HUES48 (cell line): ENCODE measurements around the gene ZNF445.
"Not testable (repeated sequence)": the region's sequence is repeated elsewhere in the genome, so short reads cannot be mapped to it uniquely, and the experiment has no call there.

Source experiments
- H3K27ac ChIP-seq: one replicate; pipeline ENCODE4 v1.7.0; 2013; ENCODE audit warnings: low read depth, low read length, inconsistent platforms
- H3K27me3 ChIP-seq: 2 replicates; pipeline ENCODE4 v1.6.1; 2013; ENCODE audit warnings: mild to moderate bottlenecking, low read length; ENCODE audit not compliant: control insufficient read depth, insufficient read depth
- H3K36me3 ChIP-seq: 2 replicates; pipeline ENCODE4 v1.6.1; 2013; ENCODE audit warnings: low read length; ENCODE audit not compliant: control insufficient read depth, insufficient read depth
- H3K4me1 ChIP-seq: 2 replicates; pipeline ENCODE4 v1.6.1; 2013; ENCODE audit warnings: mild to moderate bottlenecking, low read length; ENCODE audit not compliant: control insufficient read depth, insufficient read depth
- H3K4me3 ChIP-seq: 2 replicates; pipeline ENCODE4 v1.5.1; 2013; ENCODE audit warnings: mild to moderate bottlenecking, low read depth, low read length
- H3K9ac ChIP-seq: 2 replicates; pipeline ENCODE4 v1.6.1; 2013; ENCODE audit warnings: mild to moderate bottlenecking, low read depth, low read length, moderate library complexity
- H3K9me3 ChIP-seq: 2 replicates; pipeline ENCODE4 v1.6.1; 2013; ENCODE audit warnings: low read length; ENCODE audit not compliant: control insufficient read depth, insufficient read depth

The ZNF445 gene

DNA sequence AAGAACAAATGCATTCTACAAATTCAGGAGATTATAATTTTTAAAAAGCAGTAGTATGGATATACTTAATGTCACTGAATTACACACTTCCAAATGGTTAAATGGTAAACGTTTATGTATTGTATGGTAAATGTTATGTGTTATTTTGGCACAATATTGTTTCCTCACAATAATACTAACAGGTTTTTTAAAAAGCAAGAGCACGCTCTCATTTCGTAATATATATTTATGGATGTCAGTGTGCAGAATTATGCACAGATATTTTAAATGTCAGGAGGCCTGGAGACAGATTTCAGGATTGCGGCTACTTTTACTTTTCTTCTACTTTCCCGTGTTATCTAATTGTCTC is 533 bp downstream of the ZNF445 start:
- H3K4me3 ChIP-seq: peak overlapping the region; percentile 90
- peaks cover 31% of the 10 kb centered on the region for H3K4me1 ChIP-seq
- no peaks in the 10 kb centered on the region for H3K9me3 ChIP-seq
- no peak overlapping the region for H3K27ac ChIP-seq
- no peaks in the 10 kb centered on the region for H3K27me3 ChIP-seq
- no peaks in the 10 kb centered on the region for H3K36me3 ChIP-seq
- H3K9ac ChIP-seq: peak overlapping the region; percentile 52

GRCh38 chr3:44476181-44476611 is 1.3 kb downstream of the ZNF445 start:
- H3K27ac ChIP-seq: no peak overlapping the region
- H3K36me3 ChIP-seq: no peaks in the 10 kb centered on the region
- H3K4me1 ChIP-seq: peaks cover 31% of the 10 kb centered on the region
- H3K9me3 ChIP-seq: no peaks in the 10 kb centered on the region
- peak overlapping the region; percentile 23; the same call in 1 of the 2 replicates for H3K9ac ChIP-seq
- H3K4me3 ChIP-seq: peak overlapping the region; percentile 90
- no peaks in the 10 kb centered on the region for H3K27me3 ChIP-seq

DNA sequence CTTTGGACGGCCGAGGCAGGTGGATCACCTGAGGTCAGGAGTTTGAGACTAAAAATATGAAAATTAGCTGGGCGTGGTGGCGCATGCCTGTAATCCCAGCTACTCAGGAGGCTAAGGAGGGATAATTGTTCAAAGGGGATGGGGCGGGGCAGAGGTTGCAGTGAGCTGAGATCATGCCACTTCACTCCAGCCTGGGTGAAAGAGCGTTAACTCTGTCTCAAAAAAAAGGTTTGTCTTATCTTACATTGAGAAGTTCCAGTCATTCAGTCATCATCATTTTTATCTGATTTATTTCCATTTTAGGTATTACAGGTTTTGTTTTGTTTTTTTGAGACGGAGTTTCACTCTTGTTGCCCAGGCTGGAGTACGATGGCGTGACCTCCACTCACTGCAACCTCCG is 2.6 kb downstream of the ZNF445 start:
- H3K9me3 ChIP-seq, H3K36me3 ChIP-seq, H3K27me3 ChIP-seq, H3K4me3 ChIP-seq, H3K9ac ChIP-seq, H3K27ac ChIP-seq: not testable (repeated sequence)
- peaks cover 27% of the 10 kb centered on the region for H3K4me1 ChIP-seq

GRCh38 chr3:44470430-44470829 is 7.0 kb downstream of the ZNF445 start:
- Histone ChIP-seq H3K27me3 (no peaks in the 10 kb centered on the region), H3K27ac (no peak overlapping the region), H3K36me3 (no peaks in the 10 kb centered on the region; the same call in 1 of the 2 replicates), H3K9me3 (no peaks in the 10 kb centered on the region), H3K4me1 (peaks cover 16% of the 10 kb centered on the region), H3K4me3 (no peak overlapping the region), H3K9ac (no peak overlapping the region)

DNA sequence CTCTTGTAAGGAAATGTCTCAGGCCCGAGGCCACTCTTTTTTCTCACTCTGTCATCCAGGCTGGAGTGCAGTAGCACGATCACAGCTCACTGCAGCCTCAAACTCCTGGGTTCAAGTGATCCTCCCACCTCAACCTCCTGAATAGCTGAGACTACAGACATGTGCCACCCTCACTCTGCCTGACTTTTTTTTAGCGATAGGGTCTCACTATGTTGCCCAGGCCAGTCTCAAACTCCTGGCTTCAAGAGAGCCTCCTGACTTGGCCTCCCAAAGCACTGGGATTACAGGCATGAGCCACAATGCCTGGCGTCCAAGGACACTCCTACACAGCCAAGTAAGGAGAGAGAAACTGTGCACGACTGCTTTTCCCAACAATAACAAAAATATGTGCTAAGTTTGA is 7.6 kb downstream of the ZNF445 start:
- Histone ChIP-seq H3K36me3 (no peaks in the 10 kb centered on the region; the same call in 1 of the 2 replicates), H3K4me1 (peaks cover 16% of the 10 kb centered on the region), H3K4me3 (no peak overlapping the region), H3K9me3 (no peaks in the 10 kb centered on the region), H3K27ac (no peak overlapping the region), H3K9ac (no peak overlapping the region), H3K27me3 (no peaks in the 10 kb centered on the region)

DNA sequence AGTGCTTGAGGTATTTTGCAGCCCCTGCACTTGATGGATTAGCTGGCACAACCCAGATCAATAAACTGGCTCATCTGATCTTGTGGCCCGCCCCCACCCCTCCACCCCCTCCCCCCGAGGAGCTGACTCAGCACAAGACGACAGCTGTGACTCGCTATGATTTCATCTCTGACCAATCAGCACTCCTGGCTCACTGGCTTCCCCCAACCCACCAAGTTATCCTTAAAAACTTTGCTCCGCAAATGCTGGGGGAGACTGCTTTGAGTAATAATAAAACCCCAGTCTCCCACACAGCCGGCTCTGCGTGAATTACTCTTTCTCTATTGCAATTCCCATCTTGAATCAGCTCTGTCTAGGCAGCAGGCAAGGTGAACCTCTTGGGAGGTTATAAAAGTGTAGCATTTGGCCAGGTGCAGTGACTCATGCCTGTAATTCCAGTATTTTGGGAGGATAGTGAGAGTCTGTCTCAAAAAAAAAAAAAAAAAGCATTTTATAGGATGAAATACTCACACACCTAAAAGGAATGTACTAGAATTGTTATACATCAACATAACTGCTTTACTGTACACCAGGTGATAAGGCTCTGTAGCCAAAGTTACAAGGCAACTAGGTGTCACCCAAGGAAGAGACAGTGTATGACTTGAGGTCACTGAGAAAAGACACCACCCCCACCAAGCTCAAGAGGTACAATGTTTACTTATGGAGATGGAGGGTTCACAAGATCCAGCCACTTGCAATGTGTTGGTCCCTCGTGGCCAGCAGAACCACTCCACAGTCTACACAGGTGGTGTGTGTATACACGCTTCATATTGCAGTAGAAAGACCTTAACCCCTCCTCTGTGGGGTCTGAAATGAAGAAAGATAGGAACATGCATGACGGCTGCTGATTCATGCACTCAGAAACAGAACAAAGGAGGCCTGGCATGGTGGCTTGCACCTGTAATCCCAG is 8.6 kb downstream of the ZNF445 start:
- Histone ChIP-seq H3K9ac (peak overlapping the region; percentile 13), H3K27me3 (no peaks in the 10 kb centered on the region), H3K27ac (peak overlapping the region; percentile 60), H3K4me1 (peaks cover 15% of the 10 kb centered on the region), H3K4me3 (0 out of 2 replicates have a peak overlapping the region, but pooled peaks have one; percentile 7), H3K9me3 (no peaks in the 10 kb centered on the region), H3K36me3 (peaks cover 8% of the 10 kb centered on the region)

GRCh38 chr3:44468099-44468537 is 9.4 kb downstream of the ZNF445 start:
- peak overlapping the region; percentile 36; the same call in 1 of the 2 replicates for H3K9ac ChIP-seq
- H3K4me1 ChIP-seq: peaks cover 13% of the 10 kb centered on the region
- peaks cover 14% of the 10 kb centered on the region for H3K36me3 ChIP-seq
- H3K4me3 ChIP-seq, H3K27ac ChIP-seq, H3K27me3 ChIP-seq, H3K9me3 ChIP-seq: not testable (repeated sequence)

- no peak overlapping the region for H3K4me3 ChIP-seq
- no peaks in the 10 kb centered on the region for H3K27me3 ChIP-seq
- H3K27ac ChIP-seq: no peak overlapping the region
- no peak overlapping the region for H3K9ac ChIP-seq
- H3K36me3 ChIP-seq: peaks cover 16% of the 10 kb centered on the region
- H3K4me1 ChIP-seq: peaks cover 13% of the 10 kb centered on the region
- H3K9me3 ChIP-seq: no peaks in the 10 kb centered on the region
Observed at GRCh38 chr3:44467241-44467640, 10.2 kb downstream of the ZNF445 start.

- H3K9ac ChIP-seq, H3K4me3 ChIP-seq, H3K27me3 ChIP-seq, H3K27ac ChIP-seq: not testable (repeated sequence)
- H3K4me1 ChIP-seq: peaks cover 13% of the 10 kb centered on the region
- peaks cover 16% of the 10 kb centered on the region for H3K36me3 ChIP-seq
- H3K9me3 ChIP-seq: peaks cover 11% of the 10 kb centered on the region; the same call in 1 of the 2 replicates
Observed at GRCh38 chr3:44464920-44465319, 12.6 kb downstream of the ZNF445 start.

DNA sequence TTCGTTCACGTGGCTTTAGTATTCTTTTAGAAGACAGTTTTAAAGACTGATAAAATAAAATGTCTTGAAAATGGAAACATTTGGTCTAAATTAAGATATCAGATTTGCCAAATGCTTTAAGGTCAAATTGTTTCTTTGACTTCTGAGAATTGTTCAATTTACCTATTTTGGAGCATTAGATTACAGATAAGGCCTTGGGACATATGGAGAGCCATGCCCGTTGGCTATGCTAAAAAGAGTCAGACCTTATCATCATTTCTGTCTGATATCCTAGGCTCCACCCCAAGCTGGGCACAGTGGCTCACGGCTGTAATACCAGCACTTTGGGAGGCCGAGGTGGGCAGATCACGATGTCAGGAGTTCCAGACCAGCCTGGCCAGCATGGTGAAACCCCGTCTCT is 13.0 kb downstream of the ZNF445 start:
- Histone ChIP-seq H3K4me3 (no peak overlapping the region), H3K4me1 (peaks cover 13% of the 10 kb centered on the region), H3K9me3 (peaks cover 14% of the 10 kb centered on the region; the same call in 1 of the 2 replicates), H3K36me3 (peaks cover 16% of the 10 kb centered on the region), H3K9ac (no peak overlapping the region), H3K27ac (no peak overlapping the region), H3K27me3 (no peaks in the 10 kb centered on the region)

DNA sequence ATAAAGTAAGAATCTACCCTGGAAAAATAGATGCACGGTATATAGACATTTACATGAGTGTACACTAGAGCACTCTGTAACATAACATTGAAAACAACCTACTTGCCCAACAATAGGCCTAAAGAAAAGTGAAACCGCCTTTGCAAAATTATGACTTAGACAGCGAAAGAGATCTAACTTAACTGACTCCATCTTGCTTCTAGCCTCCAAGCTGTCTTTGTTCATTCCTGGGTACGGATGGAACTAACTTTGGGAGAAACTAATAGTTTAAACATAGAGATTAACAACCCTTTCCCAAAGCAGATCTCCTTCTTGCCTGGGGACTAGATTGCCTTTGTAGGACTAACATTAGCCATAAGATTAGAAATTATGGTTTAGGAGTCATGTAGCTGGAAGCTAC is 17.4 kb downstream of the ZNF445 start:
- H3K4me3 ChIP-seq, H3K27me3 ChIP-seq, H3K4me1 ChIP-seq, H3K9ac ChIP-seq, H3K27ac ChIP-seq: not testable (repeated sequence)
- peaks cover 38% of the 10 kb centered on the region for H3K36me3 ChIP-seq
- peaks cover 14% of the 10 kb centered on the region; the same call in 1 of the 2 replicates for H3K9me3 ChIP-seq
